GM20000 (cell line): Measurements from ENCODE around the gene COL5A3.

ENCODE experiments used
- DNase-seq: peaks from one replicate; pipeline ENCODE4 v3.0.0; 2012; ENCODE audit warnings: low spot score
- CTCF ChIP-seq: IDR thresholded peaks from 2 replicates; pipeline ENCODE4 v1.5.1; 2012; ENCODE audit warnings: mild to moderate bottlenecking, control low read depth; ENCODE audit errors: extremely low read depth, missing control alignments

The COL5A3 gene

GRCh38 chr19:9917321-9917720 is 93.0 kb downstream of the COL5A3 start:
- DNase-seq: no peak
- no peak for TF ChIP-seq CTCF

- DNase-seq: no peak
- TF ChIP-seq CTCF: no peak
These were observed 93.6 kb downstream of the COL5A3 start for GRCh38 chr19:9916719-9917118.

- DNase-seq: peak; percentile 89
- TF ChIP-seq CTCF: peak; percentile 65
These were observed 95.7 kb downstream of the COL5A3 start for GRCh38 chr19:9914315-9915207.

- TF ChIP-seq CTCF: no peak
- no peak for DNase-seq
These were observed 96.3 kb downstream of the COL5A3 start for GRCh38 chr19:9914001-9914314.

GRCh38 chr19:9913237-9914000 is 96.9 kb downstream of the COL5A3 start:
- peak; percentile 56 for DNase-seq
- no peak for TF ChIP-seq CTCF

GRCh38 chr19:9912551-9913236 is 97.6 kb downstream of the COL5A3 start:
- TF ChIP-seq CTCF: no peak
- no peak for DNase-seq
